ENCODE data around the gene THAP4.

Gene THAP4

DNA sequence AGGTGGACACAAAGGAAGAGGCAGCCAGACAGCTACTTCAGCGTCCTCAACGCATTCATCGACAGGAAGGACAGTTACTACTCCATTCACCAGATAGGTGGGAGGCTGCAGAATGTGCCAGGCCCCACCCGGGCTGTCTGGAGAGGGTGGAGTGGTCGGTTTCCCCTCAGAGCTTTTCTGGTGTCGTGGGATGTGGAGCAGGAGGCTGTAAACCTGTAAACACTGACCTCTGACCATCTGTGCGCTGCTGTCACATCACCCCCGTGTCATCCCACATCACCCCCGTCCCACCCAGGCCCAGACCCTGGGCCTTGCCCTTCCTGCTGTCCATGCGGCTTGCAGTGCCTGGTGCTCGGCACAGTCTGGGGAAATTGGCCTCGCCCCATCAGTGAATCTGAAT is 17.6 kb upstream of the THAP4 start:
- DNase-seq (ENCODE audit: insufficient read length, low spot score) (no peak), FAIRE-seq (no peak)
- TF ChIP-seq, protein P1, sequence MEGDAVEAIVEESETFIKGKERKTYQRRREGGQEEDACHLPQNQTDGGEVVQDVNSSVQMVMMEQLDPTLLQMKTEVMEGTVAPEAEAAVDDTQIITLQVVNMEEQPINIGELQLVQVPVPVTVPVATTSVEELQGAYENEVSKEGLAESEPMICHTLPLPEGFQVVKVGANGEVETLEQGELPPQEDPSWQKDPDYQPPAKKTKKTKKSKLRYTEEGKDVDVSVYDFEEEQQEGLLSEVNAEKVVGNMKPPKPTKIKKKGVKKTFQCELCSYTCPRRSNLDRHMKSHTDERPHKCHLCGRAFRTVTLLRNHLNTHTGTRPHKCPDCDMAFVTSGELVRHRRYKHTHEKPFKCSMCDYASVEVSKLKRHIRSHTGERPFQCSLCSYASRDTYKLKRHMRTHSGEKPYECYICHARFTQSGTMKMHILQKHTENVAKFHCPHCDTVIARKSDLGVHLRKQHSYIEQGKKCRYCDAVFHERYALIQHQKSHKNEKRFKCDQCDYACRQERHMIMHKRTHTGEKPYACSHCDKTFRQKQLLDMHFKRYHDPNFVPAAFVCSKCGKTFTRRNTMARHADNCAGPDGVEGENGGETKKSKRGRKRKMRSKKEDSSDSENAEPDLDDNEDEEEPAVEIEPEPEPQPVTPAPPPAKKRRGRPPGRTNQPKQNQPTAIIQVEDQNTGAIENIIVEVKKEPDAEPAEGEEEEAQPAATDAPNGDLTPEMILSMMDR (IDR thresholded peaks at IDR 0.05; ENCODE audit: insufficient read depth, missing control alignments), result no peak

GRCh38 chr2:241653210-241653750 is 16.3 kb upstream of the THAP4 start:
- FAIRE-seq (no peak), DNase-seq (ENCODE audit: insufficient read length, low spot score) (no peak)
- TF ChIP-seq, protein P1 (IDR thresholded peaks at IDR 0.05; ENCODE audit: insufficient read depth, missing control alignments), result no peak

- TF ChIP-seq, protein P1 (IDR thresholded peaks at IDR 0.05; ENCODE audit: insufficient read depth, missing control alignments), result no peak
- FAIRE-seq (no peak), DNase-seq (ENCODE audit: insufficient read length, low spot score) (no peak)
These were observed 15.8 kb upstream of the THAP4 start for GRCh38 chr2:241652722-241653121.

DNA sequence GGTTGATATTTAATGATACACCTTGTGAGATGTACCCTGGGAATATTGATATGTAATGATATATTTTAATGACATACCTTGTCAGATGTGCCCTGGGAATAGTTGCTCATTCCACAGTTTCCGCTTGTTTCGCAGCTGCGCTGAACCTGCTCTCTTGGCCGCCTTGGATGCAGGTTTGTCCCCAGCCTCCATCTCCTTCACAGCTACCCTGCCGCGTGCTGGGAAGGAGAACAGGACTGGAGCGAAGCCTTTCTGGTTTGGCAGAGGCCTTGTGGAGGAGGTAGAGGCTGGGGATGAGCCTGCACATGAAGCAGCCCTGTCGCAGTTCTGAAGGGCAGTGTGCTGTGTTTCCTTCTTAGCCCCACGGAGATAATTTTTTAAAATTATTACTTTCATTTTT is 15.2 kb upstream of the THAP4 start:
- DNase-seq (ENCODE audit: insufficient read length, low spot score) (no peak), FAIRE-seq (no peak)
- TF ChIP-seq, protein P1 (IDR thresholded peaks at IDR 0.05; ENCODE audit: insufficient read depth, missing control alignments), result no peak

GRCh38 chr2:241649927-241650326 is 13.0 kb upstream of the THAP4 start:
- DNase-seq (ENCODE audit: insufficient read length, low spot score) (no peak), FAIRE-seq (no peak)
- TF ChIP-seq, protein P1 (IDR thresholded peaks at IDR 0.05; ENCODE audit: insufficient read depth, missing control alignments), result no peak

GRCh38 chr2:241649404-241649803 is 12.4 kb upstream of the THAP4 start:
- DNase-seq (ENCODE audit: insufficient read length, low spot score), result no peak
- FAIRE-seq, result no peak
- TF ChIP-seq, protein P1 (IDR thresholded peaks at IDR 0.05; ENCODE audit: insufficient read depth, missing control alignments), result no peak

DNA sequence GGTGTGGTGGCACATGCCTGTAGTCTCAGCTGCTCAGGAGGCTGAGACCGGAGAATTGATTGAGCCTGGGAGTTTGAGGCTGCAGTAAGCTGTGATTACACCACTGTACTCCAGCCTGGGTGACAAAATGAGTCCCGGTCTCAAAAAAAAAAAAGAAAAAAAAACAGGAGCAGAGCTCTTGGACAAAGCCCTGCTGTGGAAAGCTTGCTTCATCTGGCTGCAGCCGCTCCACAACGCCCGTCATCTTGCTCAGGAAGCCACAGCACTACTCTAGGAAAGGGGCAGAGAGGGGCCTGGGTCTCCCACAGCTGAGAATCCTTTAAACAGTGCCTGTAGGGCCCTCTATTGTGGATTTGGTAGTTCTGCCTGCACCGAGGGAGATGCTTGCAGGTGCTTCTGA is 11.5 kb upstream of the THAP4 start:
- TF ChIP-seq, protein P1 (IDR thresholded peaks at IDR 0.05; ENCODE audit: insufficient read depth, missing control alignments), result no peak
- DNase-seq (ENCODE audit: insufficient read length, low spot score) (no peak), FAIRE-seq (no peak)
